B cell (primary cell): ENCODE measurements around the gene SLC7A10. TPM values are rescaled to one million over a fixed set of nuclear protein-coding genes. Genes with fewer than 3 reads are reported as not detected.

ENCODE experiments used
- ATAC-seq: fragments of 200-7000 bp; cut with Tn5 transposase; one replicate; pipeline ENCODE4 v1.10.0; 2021; ENCODE audit warnings: low read depth, mild to moderate bottlenecking, moderate number of reproducible peaks, moderate library complexity
- CTCF ChIA-PET: fragments of 350-600 bp; sonication (Branson Sonifier 250); formaldehyde crosslinking; loops from one replicate; lab custom pipeline; 2021; ENCODE audit warnings: antibody characterized with exemption, inconsistent platforms; lab: Charles Lee
- POLR2A ChIA-PET: fragments of 350-600 bp; sonication (Branson Sonifier 250); formaldehyde crosslinking; loops from one replicate; lab custom pipeline; 2021; ENCODE audit warnings: antibody characterized with exemption; lab: Charles Lee
- DNase-seq: peaks from one replicate; pipeline ENCODE4 v3.0.0; 2013
- H2AFZ ChIP-seq: 2 replicates; pipeline ENCODE4 v1.6.1; 2012; ENCODE audit warnings: mild to moderate bottlenecking, low read depth, low read length; ENCODE audit not compliant: insufficient read depth, poor library complexity, severe bottlenecking
- H3K27ac ChIP-seq, 2 donors: 1 replicate in 1 of 2; 2 replicates in 1 of 2; pipeline ENCODE4 v1.5.1; 2012 to 2013; ENCODE audit warnings: low read length in 2 of 2, mild to moderate bottlenecking in 2 of 2, moderate library complexity in 1 of 2
- H3K27me3 ChIP-seq, 4 experiments: fragments of 200-600 bp in 1 of 4; sonication (generic) in 1 of 4; replicated peaks in 1 of 4; 1 replicate in 2 of 4; 2 replicates in 2 of 4; pipeline versions ENCODE4 v1.6.1 to v1.7.0; 2013 to 2016; ENCODE audit warnings: low read length in 3 of 4, mild to moderate bottlenecking in 2 of 4, mixed read lengths in 1 of 4, moderate library complexity in 1 of 4; ENCODE audit not compliant: insufficient read depth in 4 of 4, control insufficient read depth in 3 of 4; ENCODE audit errors: control extremely low read depth in 1 of 4
- H3K36me3 ChIP-seq, 2 experiments: replicated peaks in 1 of 2; 1 replicate in 1 of 2; 2 replicates in 1 of 2; pipeline versions ENCODE4 v1.6.1 to v1.7.1; 2013; ENCODE audit warnings: low read length in 1 of 2; ENCODE audit not compliant: insufficient read depth in 2 of 2, control insufficient read depth in 1 of 2; ENCODE audit errors: control extremely low read depth in 1 of 2, extremely low read depth in 1 of 2
- H3K4me1 ChIP-seq, 2 donors: fragments of 200-600 bp in 1 of 2; sonication (generic) in 1 of 2; 1 replicate in 1 of 2; 2 replicates in 1 of 2; pipeline versions ENCODE4 v1.5.1 to v1.6.1; 2013 to 2017; ENCODE audit warnings: low read length in 2 of 2; ENCODE audit not compliant: control insufficient read depth in 2 of 2, insufficient read depth in 2 of 2
- H3K4me2 ChIP-seq: replicated peaks from 2 replicates; pipeline ENCODE3; 2012; ENCODE audit warnings: mild to moderate bottlenecking, low read depth, low read length; ENCODE audit not compliant: poor library complexity, severe bottlenecking
- H3K4me3 ChIP-seq, 5 experiments: fragments of 200-600 bp in 1 of 5; sonication (generic) in 1 of 5; 1 replicate in 3 of 5; 2 replicates in 2 of 5; pipeline versions ENCODE4 v1.5.1 to v1.7.0; 2011 to 2016; ENCODE audit warnings: low read length in 4 of 5, mild to moderate bottlenecking in 4 of 5, low read depth in 2 of 5, control low read depth in 1 of 5, moderate library complexity in 1 of 5; ENCODE audit not compliant: insufficient read depth in 1 of 5; ENCODE audit errors: control extremely low read depth in 1 of 5, extremely low read depth in 1 of 5
- H3K79me2 ChIP-seq: fragments of 200-600 bp; sonication (generic); one replicate; pipeline ENCODE4 v1.6.0; 2016; ENCODE audit warnings: low read length; ENCODE audit not compliant: control insufficient read depth, insufficient read depth
- H3K9ac ChIP-seq: fragments of 200-600 bp; sonication (generic); 2 replicates; pipeline ENCODE4 v1.6.1; 2017; ENCODE audit warnings: mild to moderate bottlenecking, low read length, moderate library complexity
- H3K9me3 ChIP-seq, 3 donors: one replicate each; pipeline versions ENCODE4 v1.6.1 to v1.7.1; 2013; ENCODE audit warnings: low read length in 2 of 3; ENCODE audit not compliant: control insufficient read depth in 2 of 3, insufficient read depth in 1 of 3; ENCODE audit errors: control extremely low read depth in 1 of 3
- H4K20me1 ChIP-seq: 2 replicates; pipeline ENCODE4 v1.6.0; 2012; ENCODE audit warnings: mild to moderate bottlenecking, low read length; ENCODE audit not compliant: insufficient read depth, control insufficient read depth, poor library complexity, severe bottlenecking
- H3K27ac Mint-ChIP-seq: one replicate; pipeline ENCODE4 v1.8.0; 2021; ENCODE audit warnings: mixed read lengths
- H3K27me3 Mint-ChIP-seq: one replicate; pipeline ENCODE4 v1.8.0; 2021; ENCODE audit warnings: mixed read lengths
- H3K4me1 Mint-ChIP-seq: one replicate; pipeline ENCODE4 v1.8.0; 2021; ENCODE audit warnings: mixed read lengths
- H3K4me3 Mint-ChIP-seq: one replicate; pipeline ENCODE4 v1.8.0; 2021; ENCODE audit warnings: mixed read lengths
- H3K9me3 Mint-ChIP-seq: one replicate; pipeline ENCODE4 v1.8.0; 2022; ENCODE audit warnings: mixed read lengths; ENCODE audit not compliant: insufficient read depth
- CTCF ChIP-seq: fragments of 200-600 bp; IDR thresholded peaks from one replicate; pipeline ENCODE4 v1.8.0; 2022; ENCODE audit warnings: antibody characterized with exemption, mild to moderate bottlenecking
- EZH2 ChIP-seq: IDR thresholded peaks from 2 replicates; pipeline ENCODE4 v1.6.1; 2012; ENCODE audit warnings: borderline replicate concordance, low read depth, mild to moderate bottlenecking, moderate library complexity, low read length; ENCODE audit not compliant: insufficient read depth, poor library complexity, severe bottlenecking
- WGBS: methylation state at CpG from one replicate; pipeline ENCODE4 v1.1.5; 2013; ENCODE audit warnings: missing lambda C conversion rate; ENCODE audit not compliant: insufficient coverage; 5-methylcytosine and 5-hydroxymethylcytosine counted together
- intact Hi-C: fragments of 100-400 bp; cut with micrococcal nuclease; formaldehyde crosslinking; loops from one replicate; pipeline ENCODE4 v1.10.0; 2022
- polyA plus RNA-seq: library from polyadenylated mRNA; depleted of rRNA; stranded (reverse); fragments of >200 nt; gene quantifications from 2 replicates; pipeline ENCODE4 v1.2.3, GENCODE V29; 2012
- total RNA-seq, 2 donors: library from RNA; stranded (reverse); fragments of 120-200 nt in 1 of 2; gene quantifications; 1 replicate in 1 of 2; 2 replicates in 1 of 2; pipeline versions ENCODE4 v1.2.3 to v1.2.4, GENCODE V29; 2013 to 2022

Gene SLC7A10
- total and polyA plus RNA-seq, 2 donors (not counting 1 experiment from before 2014, with no cell fraction given): not detected

- WGBS: 59% methylated on average over 14 of the region's 16 CpGs
- DNase-seq: no peak
- no peak for ATAC-seq
- intact Hi-C loops: no loop called here
- CTCF ChIA-PET: no interaction called here
- POLR2A ChIA-PET: no interaction called here
- no peak for TF ChIP-seq CTCF
- TF ChIP-seq EZH2: no peak
- Histone ChIP-seq H3K9ac (no peak overlapping the region), H3K27me3 (no peaks in the 10 kb centered on the region), H3K4me2 (no peak overlapping the region), H2AFZ (no peak overlapping the region), H3K79me2 (no peaks in the 10 kb centered on the region), H3K9me3 (peaks cover 0 to 2% (median 0%) of the 10 kb centered on the region in 3 donors), H3K4me1 (no peaks in the 10 kb centered on the region), H3K4me3 (no peak overlapping the region), H3K36me3 (no peaks in the 10 kb centered on the region), H3K27ac (no peak overlapping the region), H4K20me1 (no peaks in the 10 kb centered on the region)
- no peak overlapping the region for H3K27ac Mint-ChIP-seq
- H3K9me3 Mint-ChIP-seq: no peaks in the 10 kb centered on the region
- H3K4me3 Mint-ChIP-seq: no peak overlapping the region
- no peaks in the 10 kb centered on the region for H3K27me3 Mint-ChIP-seq
- H3K4me1 Mint-ChIP-seq: no peaks in the 10 kb centered on the region
These were observed 48.4 kb upstream of the SLC7A10 start for GRCh38 chr19:33273881-33274662.

DNA sequence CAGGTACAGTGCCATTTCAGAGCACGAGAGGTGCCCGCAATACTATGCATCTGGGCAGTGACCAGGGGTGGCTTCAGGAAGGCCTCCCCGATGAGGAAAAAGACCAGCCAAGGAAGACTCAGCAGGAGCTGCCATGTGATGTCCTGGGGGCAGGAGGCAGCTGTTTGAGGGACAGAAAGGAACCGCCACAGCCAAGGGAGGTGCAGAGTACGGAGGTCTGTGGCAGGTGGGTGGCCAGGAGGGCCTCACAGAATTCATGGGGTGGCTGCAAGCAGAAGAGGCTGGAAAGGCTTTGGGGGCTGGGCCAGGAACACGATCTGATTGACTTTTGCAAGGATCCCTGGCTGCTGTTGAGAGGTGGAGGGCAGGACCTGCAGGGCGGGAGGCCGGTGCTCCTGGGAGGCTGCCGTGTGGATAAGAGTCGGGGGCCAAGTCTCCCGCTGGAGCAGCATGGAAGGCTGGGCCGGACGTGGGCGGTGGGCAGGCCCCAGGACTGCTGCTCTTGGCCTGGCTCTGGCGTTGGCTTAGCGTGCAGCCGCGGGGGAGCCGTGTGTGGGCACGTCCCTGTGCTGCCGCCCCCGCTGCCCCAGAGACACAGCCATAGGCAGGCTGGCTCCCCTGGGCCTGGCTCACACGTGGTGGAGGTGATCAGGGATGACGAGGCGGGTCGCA lies 47.6 kb upstream of the SLC7A10 start:
- H3K27ac ChIP-seq: no peak overlapping the region
- no peaks in the 10 kb centered on the region for H3K4me1 ChIP-seq
- H4K20me1 ChIP-seq: no peaks in the 10 kb centered on the region
- ATAC-seq: no peak
- 87% methylated on average over 24 of the region's 26 CpGs for WGBS
- H3K27me3 Mint-ChIP-seq: no peaks in the 10 kb centered on the region
- DNase-seq: no peak
- no peak overlapping the region for H3K4me2 ChIP-seq
- H3K4me3 ChIP-seq: no peak overlapping the region
- no peaks in the 10 kb centered on the region for H3K79me2 ChIP-seq
- H3K9me3 Mint-ChIP-seq: no peaks in the 10 kb centered on the region
- CTCF ChIA-PET: no interaction called here
- peaks cover 0 to 5% (median 0%) of the 10 kb centered on the region in 4 experiments for H3K27me3 ChIP-seq
- no peak overlapping the region for H3K27ac Mint-ChIP-seq
- H2AFZ ChIP-seq: no peak overlapping the region
- POLR2A ChIA-PET: no interaction called here
- no peaks in the 10 kb centered on the region for H3K4me1 Mint-ChIP-seq
- H3K36me3 ChIP-seq: no peaks in the 10 kb centered on the region
- peaks cover 0 to 2% (median 0%) of the 10 kb centered on the region in 3 donors for H3K9me3 ChIP-seq
- H3K9ac ChIP-seq: no peak overlapping the region
- TF ChIP-seq CTCF (no peak), EZH2 (no peak)
- intact Hi-C loops: no loop called here
- H3K4me3 Mint-ChIP-seq: no peak overlapping the region
